HTERT RPE-1 (cell line): ENCODE measurements around the gene SSNA1.

Experiments used
- in situ Hi-C: fragments of 300-500 bp; cut with MboI; formaldehyde crosslinking; loops from 4 replicates; pipeline ENCODE4 v1.14.3; 2020; ENCODE audit warnings: low sequenced_read_pairs

The SSNA1 gene

DNA sequence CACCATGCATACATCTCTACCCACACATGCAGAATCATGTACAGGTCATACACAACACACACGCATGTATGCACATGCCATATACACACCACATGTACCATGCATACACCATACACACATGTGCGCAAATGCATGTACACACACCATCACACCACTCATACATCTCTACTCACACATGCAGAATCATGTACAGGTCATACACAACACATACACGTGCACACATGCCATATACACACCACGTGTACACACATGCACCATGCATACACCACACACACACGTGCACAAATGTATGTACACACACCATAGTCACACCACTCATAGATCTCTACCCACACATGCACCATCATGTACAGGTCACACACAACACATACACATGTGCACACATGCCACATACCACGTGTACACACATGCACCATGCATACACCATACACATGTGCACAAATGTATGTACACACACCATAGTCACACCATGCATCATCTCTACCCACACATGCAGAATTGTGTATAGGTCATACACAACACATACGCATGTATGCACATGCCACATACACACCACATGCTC, 35.6 kb upstream of the SSNA1 start:
- in situ Hi-C loops, result no loop called here

DNA sequence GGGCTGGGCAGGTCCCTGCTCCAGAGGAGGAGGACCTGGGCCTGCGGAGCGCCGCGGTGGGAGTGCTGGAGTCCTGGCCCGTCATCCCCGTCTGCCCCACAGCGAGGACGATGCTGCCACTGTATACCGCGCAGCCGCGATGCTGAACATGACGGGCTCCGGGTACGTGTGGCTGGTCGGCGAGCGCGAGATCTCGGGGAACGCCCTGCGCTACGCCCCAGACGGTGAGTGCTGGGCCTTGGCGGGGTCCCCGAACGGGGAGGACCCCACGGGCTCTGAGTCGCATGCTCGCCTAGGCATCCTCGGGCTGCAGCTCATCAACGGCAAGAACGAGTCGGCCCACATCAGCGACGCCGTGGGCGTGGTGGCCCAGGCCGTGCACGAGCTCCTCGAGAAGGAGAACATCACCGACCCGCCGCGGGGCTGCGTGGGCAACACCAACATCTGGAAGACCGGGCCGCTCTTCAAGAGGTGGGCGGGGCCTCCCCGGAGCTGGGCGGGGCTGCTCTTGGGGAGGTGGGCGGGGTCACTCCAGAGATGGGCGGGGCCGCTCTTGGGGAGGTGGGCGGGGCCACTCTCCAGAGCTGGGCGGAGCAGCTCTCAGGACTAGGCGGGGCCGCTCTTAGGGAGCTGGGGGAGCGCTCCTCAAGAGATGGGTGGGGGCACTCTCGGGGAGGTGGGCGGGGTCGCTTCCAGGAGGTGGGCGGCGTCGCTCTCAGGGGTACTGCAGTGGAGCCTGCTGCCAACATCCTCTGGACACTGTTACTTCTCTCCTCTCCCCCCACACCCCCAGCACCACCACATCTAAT, 31.7 kb upstream of the SSNA1 start:
- in situ Hi-C loops, result no loop called here

DNA sequence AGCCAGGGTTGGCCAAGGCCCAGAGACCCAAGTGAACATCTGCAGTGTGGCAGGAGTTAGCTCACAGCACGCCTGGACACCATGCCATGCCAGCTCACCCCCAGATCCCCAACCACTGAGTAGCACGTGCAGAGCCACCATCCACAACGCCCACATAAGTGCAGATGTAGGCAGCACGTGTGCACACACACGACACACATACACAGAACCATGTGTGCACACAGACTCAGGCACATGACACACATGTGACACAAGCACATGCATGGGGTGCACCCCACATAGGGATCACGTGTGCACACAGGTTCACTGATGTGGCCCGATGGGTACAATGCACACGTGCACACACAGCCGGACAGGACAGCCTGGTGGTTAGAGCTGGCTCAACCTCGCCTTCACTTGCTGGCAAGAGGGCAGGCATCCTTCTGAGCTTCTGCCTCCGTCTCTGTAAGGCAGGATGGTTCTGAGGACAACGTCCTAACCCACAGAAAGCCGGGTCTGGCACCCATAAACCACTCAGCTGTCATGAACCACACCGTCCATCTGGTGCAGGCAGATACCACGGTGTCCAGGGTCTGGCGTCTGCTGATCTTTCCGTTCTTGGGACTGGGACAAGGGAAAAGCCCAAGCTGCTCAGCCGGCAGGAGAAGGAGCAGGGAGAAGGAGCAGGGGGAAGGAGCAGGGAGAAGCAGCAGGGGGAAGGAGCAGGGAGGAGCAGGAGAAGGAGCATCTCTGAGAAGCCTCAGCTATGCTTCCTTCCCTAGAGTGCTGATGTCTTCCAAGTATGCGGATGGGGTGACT, 30.7 kb upstream of the SSNA1 start:
- in situ Hi-C loops, result no loop called here

DNA sequence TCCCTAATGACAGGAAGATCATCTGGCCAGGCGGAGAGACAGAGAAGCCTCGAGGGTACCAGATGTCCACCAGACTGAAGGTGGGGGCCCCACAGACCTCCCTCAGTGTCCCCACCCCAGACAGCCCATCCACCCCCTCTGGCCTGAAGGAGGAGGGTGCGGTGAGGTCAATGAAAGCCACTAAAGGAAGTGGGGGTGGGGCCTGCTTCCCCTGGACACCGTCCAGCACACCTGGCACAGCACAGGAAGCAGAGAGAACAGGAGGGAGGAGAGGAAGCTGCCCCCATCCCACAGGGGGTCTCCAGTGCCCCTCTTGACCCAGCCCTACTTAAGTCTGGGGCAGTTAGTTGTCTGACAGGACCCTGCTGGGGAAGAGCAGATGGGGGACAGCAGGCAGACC, 29.9 kb upstream of the SSNA1 start:
- in situ Hi-C loops, result no loop called here

DNA sequence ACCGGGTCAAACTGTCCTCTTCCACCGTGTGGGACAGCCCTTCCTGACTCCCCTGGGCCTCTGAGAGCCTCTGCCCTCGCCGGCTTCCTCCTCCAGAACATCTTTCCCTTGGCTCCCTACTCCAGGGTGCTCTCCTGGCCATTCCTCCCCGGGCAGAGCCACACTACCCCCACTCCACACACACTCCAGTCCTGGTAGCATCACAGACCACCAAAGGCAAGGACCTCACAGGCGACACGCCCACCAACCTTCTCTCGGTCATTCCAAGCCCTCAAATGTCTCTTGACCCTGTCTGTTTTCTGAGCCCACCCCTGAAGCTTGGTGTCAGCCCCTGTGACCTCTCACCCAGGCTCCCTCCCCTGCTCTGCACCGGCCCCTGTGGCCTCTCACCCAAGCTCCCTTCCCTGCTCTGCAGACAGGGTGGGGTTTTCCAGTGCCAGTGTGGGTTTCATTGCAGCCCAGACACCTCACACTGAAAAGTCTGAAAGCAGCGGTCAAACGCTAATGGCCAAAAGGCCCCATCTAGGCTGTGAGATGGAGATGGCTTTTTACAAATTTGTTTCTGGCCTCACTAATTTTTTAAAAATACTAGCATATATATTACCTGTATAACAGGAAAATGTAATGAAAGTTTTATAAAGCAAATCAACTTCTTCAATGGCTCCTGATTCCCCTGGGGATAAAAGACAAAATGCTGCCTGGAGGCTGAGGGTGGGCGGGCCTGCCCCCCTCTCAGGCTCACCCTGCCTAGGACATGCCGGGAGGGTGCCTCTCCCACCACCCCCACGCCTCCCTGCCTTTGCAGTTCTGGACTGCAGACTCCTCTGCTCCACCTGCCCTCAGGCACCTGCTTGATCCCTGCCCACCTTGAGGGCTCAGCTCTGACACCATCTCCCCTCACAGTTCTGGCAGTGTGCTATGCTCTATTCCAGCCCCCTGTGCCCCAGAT, 29.1 kb upstream of the SSNA1 start:
- in situ Hi-C loops, result no loop called here

DNA sequence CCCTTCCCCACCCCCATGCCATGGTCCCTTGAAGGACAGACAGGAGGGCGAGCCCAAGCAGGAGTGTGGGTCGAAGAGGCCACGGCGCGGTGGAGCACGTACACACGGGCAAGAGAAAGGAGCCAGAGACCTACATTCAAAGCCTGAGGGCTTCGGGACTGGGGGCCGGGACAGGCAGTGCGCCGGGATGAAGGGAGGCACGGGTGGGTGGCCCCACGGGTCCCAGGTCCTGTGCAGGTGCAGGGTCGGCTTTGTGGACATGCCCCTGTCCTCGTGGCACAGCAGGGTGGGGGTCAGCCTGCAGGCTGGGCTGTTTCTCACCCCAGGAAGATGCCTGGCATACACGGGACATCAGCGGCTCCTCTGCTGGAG, 28.4 kb upstream of the SSNA1 start:
- in situ Hi-C loops, result no loop called here

DNA sequence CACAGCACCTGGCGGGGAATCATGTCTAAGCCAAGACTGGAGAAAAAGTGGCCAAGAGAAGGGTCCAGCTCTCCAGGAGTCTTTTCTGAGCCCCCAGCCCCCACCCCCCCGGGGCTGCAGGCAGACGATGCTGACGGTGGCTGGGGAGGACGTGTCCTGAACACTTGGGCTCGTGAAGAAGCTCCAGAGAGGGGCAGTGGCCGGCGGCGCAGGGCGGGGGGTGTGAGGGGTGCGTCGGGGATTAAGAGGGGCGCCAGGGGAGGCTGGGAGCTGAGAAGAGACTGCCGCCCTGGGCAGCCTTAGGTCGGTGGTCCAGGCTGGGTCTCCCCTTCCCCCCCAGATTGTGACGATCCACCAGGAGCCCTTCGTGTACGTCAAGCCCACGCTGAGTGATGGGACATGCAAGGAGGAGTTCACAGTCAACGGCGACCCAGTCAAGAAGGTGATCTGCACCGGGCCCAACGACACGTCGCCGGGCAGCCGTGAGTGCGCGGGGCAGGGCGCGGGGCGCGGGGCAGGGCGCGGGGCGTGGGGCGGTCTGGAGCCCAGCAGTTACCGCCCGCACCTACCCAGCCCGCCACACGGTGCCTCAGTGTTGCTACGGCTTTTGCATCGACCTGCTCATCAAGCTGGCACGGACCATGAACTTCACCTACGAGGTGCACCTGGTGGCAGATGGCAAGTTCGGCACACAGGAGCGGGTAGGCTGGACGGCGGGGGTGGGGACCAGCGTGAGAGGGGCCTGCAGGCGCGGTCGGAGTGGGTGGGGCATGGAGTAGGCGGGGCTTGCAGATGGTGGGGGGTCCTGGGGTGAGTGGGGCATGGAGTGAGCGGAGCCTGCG, 27.5 kb upstream of the SSNA1 start:
- in situ Hi-C loops, result no loop called here

DNA sequence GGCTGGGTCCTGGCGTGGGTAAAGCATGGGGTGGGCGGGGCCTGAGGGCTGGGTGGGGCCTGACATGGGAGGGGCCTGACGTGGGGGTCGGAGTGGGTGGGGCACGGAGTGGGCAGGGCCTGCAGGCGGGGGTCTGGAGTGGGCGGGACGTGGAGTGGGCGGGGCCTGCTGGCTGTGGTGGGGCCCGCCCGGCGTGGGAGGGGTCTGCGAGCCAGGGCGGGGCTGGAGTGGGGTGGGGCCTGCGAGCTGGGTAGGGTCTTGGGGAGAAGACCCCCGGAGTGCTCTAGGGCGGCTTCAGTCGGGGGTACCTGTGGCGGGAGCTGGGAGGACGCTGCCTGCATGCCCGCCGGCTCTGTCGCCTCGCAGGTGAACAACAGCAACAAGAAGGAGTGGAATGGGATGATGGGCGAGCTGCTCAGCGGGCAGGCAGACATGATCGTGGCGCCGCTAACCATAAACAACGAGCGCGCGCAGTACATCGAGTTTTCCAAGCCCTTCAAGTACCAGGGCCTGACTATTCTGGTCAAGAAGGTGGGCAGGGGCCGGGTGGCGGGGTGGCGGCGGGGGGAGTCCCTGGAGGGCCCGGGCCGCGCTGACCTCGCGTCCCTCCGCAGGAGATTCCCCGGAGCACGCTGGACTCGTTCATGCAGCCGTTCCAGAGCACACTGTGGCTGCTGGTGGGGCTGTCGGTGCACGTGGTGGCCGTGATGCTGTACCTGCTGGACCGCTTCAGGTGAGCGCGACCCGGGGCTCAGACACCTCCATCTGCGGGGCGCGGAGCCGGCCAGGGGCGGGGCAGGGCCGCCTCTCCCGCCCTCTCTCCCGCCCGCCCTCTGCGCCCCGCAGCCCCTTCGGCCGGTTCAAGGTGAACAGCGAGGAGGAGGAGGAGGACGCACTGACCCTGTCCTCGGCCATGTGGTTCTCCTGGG, 26.7 kb upstream of the SSNA1 start:
- in situ Hi-C loops, result no loop called here

DNA sequence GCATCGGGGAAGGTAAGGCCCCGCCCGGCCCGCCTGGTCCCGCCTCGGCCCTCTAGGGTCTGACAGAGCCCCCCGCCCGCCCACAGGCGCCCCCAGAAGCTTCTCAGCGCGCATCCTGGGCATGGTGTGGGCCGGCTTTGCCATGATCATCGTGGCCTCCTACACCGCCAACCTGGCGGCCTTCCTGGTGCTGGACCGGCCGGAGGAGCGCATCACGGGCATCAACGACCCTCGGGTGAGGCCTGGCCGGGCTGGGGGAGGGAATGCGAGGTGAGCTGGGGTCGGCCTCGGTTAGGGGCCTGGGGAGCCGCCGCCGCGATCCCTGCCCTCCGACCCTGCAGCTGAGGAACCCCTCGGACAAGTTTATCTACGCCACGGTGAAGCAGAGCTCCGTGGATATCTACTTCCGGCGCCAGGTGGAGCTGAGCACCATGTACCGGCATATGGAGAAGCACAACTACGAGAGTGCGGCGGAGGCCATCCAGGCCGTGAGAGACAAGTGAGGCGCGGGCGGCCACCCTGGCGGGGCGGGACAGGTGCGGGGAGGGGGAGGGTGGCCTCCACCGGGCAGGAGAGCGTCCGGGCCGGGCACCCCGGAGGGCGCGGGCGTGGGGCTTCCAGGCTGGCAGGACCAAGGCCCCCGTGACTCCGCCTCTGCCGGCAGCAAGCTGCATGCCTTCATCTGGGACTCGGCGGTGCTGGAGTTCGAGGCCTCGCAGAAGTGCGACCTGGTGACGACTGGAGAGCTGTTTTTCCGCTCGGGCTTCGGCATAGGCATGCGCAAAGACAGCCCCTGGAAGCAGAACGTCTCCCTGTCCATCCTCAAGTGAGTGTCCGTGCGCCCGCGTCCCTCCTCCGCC, 25.7 kb upstream of the SSNA1 start:
- in situ Hi-C loops, result no loop called here

DNA sequence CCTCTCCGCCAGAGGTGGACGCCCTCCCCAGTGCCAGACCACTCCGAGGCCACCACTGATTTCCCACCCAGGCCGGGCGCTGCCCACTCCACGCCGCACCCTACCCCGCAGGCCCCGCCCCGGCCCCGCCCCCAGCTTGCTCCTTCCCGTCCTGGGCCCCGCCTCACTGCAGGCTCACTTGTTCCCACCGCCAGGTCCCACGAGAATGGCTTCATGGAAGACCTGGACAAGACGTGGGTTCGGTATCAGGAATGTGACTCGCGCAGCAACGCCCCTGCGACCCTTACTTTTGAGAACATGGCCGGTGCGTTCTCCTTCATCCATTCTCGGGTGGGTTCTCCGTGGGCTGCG, 25.1 kb upstream of the SSNA1 start:
- in situ Hi-C loops, result no loop called here

DNA sequence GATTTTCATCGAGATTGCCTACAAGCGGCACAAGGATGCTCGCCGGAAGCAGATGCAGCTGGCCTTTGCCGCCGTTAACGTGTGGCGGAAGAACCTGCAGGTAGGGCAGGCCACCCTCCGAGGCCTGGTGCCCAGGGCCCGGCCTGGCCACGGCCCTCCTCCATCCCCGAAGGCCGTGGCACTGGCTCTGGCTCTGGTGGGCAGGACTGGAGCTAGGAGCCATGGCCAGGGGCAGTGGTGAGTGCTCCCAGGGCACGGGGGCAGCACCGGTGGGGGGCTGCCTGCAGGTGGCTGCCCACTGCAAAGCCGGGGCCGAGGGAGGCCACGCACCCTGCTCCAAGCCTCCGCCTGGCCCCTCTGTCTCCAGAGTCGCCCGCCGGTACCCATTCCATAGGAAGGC, 24.7 kb upstream of the SSNA1 start:
- in situ Hi-C loops, result no loop called here

DNA sequence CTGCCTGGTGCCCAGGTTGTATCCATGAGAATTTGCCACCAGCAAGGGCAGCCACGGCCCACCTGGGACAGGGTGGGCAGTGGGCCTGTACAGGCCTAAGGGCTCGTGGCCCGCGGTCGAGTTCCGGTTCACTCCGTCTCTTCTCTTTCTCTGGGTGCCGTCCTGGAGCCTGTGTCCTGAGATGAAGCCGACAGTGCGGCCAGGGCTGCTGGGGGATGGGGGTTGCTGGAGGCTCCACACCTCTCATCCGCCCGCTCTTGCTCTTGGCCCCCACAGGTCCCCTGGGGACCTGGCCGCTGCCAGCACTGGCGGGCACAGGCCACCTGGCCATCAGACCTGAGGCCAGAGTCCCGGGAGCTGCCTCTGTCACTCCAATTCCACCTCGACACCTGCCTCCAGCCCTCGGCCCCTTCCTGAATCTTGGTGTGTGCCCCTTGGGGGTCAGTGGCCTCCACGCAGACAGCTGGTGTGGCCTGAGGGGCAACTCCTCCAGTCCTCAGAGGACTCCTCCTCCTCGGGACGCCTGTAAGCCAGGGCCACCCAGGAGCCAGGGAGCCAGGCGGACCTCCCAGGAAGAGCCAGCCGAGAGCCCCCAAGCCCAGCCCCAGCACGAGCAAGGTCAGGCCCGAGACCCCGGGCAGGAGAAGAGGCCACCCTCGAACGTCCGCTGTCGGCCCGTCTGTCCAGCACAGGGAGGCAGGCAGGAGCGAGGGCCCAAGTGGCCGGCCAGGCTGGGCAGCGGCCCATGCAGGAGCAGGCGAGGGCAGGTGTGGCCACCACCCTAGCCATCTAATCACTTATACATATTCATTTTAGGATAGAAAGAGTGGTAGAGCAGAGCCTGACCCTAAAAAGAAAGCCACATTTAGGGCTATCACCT, 23.9 kb upstream of the SSNA1 start:
- in situ Hi-C loops, result no loop called here

DNA sequence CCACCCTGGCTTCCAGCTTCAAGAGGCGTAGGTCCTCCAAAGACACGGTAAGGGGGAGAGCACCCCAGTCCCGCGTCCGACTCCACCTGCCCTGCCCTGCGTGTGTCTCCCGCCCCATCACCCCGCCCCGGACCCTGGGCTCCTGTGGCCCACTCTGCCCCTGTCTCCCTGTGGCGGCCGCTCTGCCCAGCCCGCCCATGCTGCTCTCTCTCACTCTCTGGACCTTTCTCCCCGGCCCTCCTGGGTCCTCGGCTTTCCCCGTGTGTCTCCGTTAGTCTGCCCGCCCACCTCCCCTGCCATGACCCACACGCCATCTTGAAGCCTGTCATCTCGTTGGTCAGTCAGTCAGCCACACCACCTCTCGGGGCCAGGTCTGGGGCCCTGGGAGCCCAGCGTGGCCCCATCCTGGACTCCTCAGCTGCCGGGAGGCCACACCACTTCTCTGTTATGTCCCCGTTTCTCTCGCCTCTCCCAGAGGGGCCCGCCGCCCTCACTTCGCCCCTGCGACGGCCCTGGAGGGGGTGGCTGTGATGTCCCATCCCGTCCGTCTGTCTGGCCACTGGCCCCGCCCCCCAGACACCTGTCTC, 23.1 kb upstream of the SSNA1 start:
- in situ Hi-C loops, result no loop called here

DNA sequence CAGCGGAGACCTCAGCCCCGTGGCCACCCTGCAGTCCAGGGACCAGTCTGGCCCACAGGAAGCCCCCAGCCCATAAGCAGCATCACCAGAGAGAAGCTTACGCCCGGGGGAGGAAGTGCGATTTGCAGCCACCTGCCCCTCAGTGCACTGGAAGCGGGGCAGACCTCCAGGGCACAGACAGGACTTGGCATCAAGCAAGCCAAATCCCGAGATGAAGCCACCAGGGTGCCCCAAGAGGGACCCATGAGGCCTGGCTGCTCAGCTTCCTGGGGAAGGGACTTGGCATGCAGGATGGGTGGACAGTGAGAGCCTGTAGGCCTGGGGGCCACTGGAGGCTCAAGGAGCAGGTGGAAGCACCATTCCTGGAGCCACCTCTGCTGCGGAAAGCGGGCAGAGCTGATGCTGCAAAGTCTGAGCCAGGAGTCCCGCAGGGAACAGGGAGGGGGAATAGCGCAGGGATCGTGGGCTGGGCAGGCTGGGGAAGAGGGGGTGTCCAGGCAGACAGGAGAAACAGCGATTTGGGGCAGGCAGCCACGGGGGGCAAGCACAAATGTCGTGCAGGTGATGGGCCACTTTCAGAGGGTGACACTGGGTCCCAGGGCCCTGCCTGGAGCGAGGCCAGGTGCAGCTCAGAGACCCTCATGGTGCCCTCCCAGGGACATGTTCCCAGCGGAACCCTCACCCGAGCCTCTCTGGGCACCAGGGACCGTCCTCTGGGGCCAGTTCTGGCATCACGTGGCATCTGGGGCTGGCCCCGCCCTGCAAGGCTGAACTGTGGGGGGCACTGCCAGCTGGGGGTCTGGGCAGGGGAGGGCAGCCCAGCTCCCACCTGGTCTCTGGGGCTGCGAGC, 21.9 kb upstream of the SSNA1 start:
- in situ Hi-C loops, result no loop called here

DNA sequence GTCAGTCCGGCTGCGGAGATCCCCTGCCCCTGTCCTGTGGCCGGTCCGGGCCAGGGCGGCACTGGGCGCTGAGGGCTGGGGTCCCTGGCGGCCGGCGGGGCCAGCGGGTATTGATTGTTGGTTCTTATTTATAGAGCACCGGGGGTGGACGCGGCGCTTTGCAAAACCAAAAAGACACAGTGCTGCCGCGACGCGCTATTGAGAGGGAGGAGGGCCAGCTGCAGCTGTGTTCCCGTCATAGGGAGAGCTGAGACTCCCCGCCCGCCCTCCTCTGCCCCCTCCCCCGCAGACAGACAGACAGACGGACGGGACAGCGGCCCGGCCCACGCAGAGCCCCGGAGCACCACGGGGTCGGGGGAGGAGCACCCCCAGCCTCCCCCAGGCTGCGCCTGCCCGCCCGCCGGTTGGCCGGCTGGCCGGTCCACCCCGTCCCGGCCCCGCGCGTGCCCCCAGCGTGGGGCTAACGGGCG, 21.2 kb upstream of the SSNA1 start:
- in situ Hi-C loops, result no loop called here
